Activated B cell treated with CpG ODN at 0.5 μM for 24 hours (primary cell): ENCODE measurements around the gene PHGDH. TPM values are rescaled to one million over a fixed set of nuclear protein-coding genes. Genes with fewer than 3 reads are reported as not detected.

Source experiments
- ATAC-seq: fragments of 200-7000 bp; cut with Tn5 transposase; one replicate; pipeline ENCODE4 v1.10.0; 2021; ENCODE audit warnings: low read depth, mild to moderate bottlenecking, moderate library complexity
- CTCF ChIA-PET: fragments of 350-600 bp; sonication (Branson Sonifier 250); formaldehyde crosslinking; loops from one replicate; lab custom pipeline; 2021; ENCODE audit warnings: antibody characterized with exemption; lab: Charles Lee
- POLR2A ChIA-PET: fragments of 350-600 bp; sonication (Branson Sonifier 250); formaldehyde crosslinking; loops from one replicate; lab custom pipeline; 2021; ENCODE audit warnings: antibody characterized with exemption; lab: Charles Lee
- DNase-seq: peaks from one replicate; pipeline ENCODE4 v3.0.0; 2022
- H3K27ac Mint-ChIP-seq: one replicate; pipeline ENCODE4 v1.8.0; 2020; ENCODE audit warnings: mixed read lengths
- H3K27me3 Mint-ChIP-seq: one replicate; pipeline ENCODE4 v1.8.0; 2021; ENCODE audit warnings: mixed read lengths
- H3K36me3 Mint-ChIP-seq: one replicate; pipeline ENCODE4 v1.8.0; 2021; ENCODE audit warnings: low read depth, mixed read lengths
- H3K4me1 Mint-ChIP-seq: one replicate; pipeline ENCODE4 v1.8.0; 2021; ENCODE audit warnings: mixed read lengths
- H3K4me3 Mint-ChIP-seq: one replicate; pipeline ENCODE4 v1.8.0; 2020; ENCODE audit warnings: mild to moderate bottlenecking, mixed read lengths
- H3K9me3 Mint-ChIP-seq: one replicate; pipeline ENCODE4 v1.8.0; 2020; ENCODE audit warnings: mixed read lengths
- CTCF ChIP-seq: fragments of 200-600 bp; IDR thresholded peaks from one replicate; pipeline ENCODE4 v1.8.0; 2022; ENCODE audit warnings: antibody characterized with exemption, mild to moderate bottlenecking
- intact Hi-C: fragments of 100-400 bp; cut with micrococcal nuclease; formaldehyde crosslinking; loops from one replicate; pipeline ENCODE4 v1.15.1; 2024
- total RNA-seq: library from RNA; stranded (reverse); gene quantifications from 2 replicates; pipeline ENCODE4 v1.2.3, GENCODE V29; 2022

The PHGDH gene
- total RNA-seq, 1 donor from 2014 or later: 51.6 TPM

- no peak for DNase-seq
- Mint-ChIP-seq H3K27ac (no peak overlapping the region), H3K4me3 (no peak overlapping the region), H3K9me3 (no peaks in the 10 kb centered on the region), H3K36me3 (no peaks in the 10 kb centered on the region), H3K27me3 (no peaks in the 10 kb centered on the region), H3K4me1 (peaks cover 2% of the 10 kb centered on the region)
- intact Hi-C loops: no loop called here
- CTCF ChIA-PET: no interaction called here
- POLR2A ChIA-PET: no interaction called here
- no peak for ATAC-seq
- TF ChIP-seq CTCF: no peak
Measured at GRCh38 chr1:119748040-119748439, 36.3 kb downstream of the PHGDH start.

- H3K4me3 Mint-ChIP-seq: no peak overlapping the region
- H3K36me3 Mint-ChIP-seq: no peaks in the 10 kb centered on the region
- TF ChIP-seq CTCF: no peak
- ATAC-seq (no peak), DNase-seq (no peak)
- peaks cover 3% of the 10 kb centered on the region for H3K27me3 Mint-ChIP-seq
- CTCF ChIA-PET: no interaction called here
- intact Hi-C loops: no loop called here
- H3K4me1 Mint-ChIP-seq: no peaks in the 10 kb centered on the region
- H3K9me3 Mint-ChIP-seq: no peaks in the 10 kb centered on the region
- no peak overlapping the region for H3K27ac Mint-ChIP-seq
- POLR2A ChIA-PET: no interaction called here
Measured at GRCh38 chr1:119752592-119752991, 40.9 kb downstream of the PHGDH start.

- no peak for DNase-seq
- ChIA-PET CTCF (no interaction called here), POLR2A (no interaction called here)
- ATAC-seq: no peak
- no peak overlapping the region for H3K4me3 Mint-ChIP-seq
- TF ChIP-seq CTCF: no peak
- H3K27me3 Mint-ChIP-seq: peaks cover 5% of the 10 kb centered on the region
- no peaks in the 10 kb centered on the region for H3K36me3 Mint-ChIP-seq
- no peaks in the 10 kb centered on the region for H3K9me3 Mint-ChIP-seq
- H3K27ac Mint-ChIP-seq: no peak overlapping the region
- H3K4me1 Mint-ChIP-seq: no peaks in the 10 kb centered on the region
- intact Hi-C loops: no loop called here
Measured at GRCh38 chr1:119758584-119758983, 46.9 kb downstream of the PHGDH start.

GRCh38 chr1:119762409-119762808 lies 50.7 kb downstream of the PHGDH start:
- H3K4me3 Mint-ChIP-seq: no peak overlapping the region
- no peaks in the 10 kb centered on the region for H3K36me3 Mint-ChIP-seq
- peaks cover 12% of the 10 kb centered on the region for H3K27me3 Mint-ChIP-seq
- H3K4me1 Mint-ChIP-seq: no peaks in the 10 kb centered on the region
- H3K9me3 Mint-ChIP-seq: no peaks in the 10 kb centered on the region
- no peak for TF ChIP-seq CTCF
- intact Hi-C loops: no loop called here
- ATAC-seq: no peak
- H3K27ac Mint-ChIP-seq: no peak overlapping the region
- DNase-seq: no peak
- POLR2A ChIA-PET: no interaction called here
- CTCF ChIA-PET: no interaction called here

- Mint-ChIP-seq H3K4me1 (no peaks in the 10 kb centered on the region), H3K36me3 (no peaks in the 10 kb centered on the region), H3K4me3 (no peak overlapping the region), H3K27ac (no peak overlapping the region), H3K9me3 (no peaks in the 10 kb centered on the region), H3K27me3 (peaks cover 12% of the 10 kb centered on the region)
- DNase-seq (no peak), ATAC-seq (no peak)
- POLR2A ChIA-PET: no interaction called here
- CTCF ChIA-PET: no interaction called here
- intact Hi-C loops: no loop called here
- no peak for TF ChIP-seq CTCF
Measured at GRCh38 chr1:119762953-119763352, 51.2 kb downstream of the PHGDH start.
